Neural cell (in vitro differentiated cells): ENCODE results near the gene ALDOA.

Experiments
- CTCF ChIP-seq: fragments of 450-650 bp; IDR thresholded peaks from 2 replicates; pipeline ENCODE4 v1.5.1; 2014; ENCODE audit warnings: antibody characterized with exemption, mild to moderate bottlenecking, moderate library complexity; ENCODE audit not compliant: poor library complexity, severe bottlenecking
- EP300 ChIP-seq: fragments of 450-650 bp; conservative IDR thresholded peaks from 2 replicates; pipeline ENCODE4 v1.6.1; 2014; ENCODE audit warnings: antibody characterized with exemption, mild to moderate bottlenecking, moderate library complexity; ENCODE audit not compliant: poor library complexity, severe bottlenecking
- EZH2 ChIP-seq: fragments of 200-600, 300-800 bp; shearing (Covaris generic), sonication (generic); IDR thresholded peaks from 2 replicates; pipeline ENCODE4 v1.6.1; 2014; ENCODE audit warnings: antibody characterized with exemption, low read length, borderline replicate concordance, mild to moderate bottlenecking; ENCODE audit not compliant: insufficient read depth, poor library complexity, severe bottlenecking
- POLR2AphosphoS5 ChIP-seq: IDR thresholded peaks from 2 replicates; pipeline ENCODE4 v1.6.1; 2012
- RAD21 ChIP-seq: fragments of 450-650 bp; conservative IDR thresholded peaks from 2 replicates; pipeline ENCODE4 v1.6.1; 2014; ENCODE audit warnings: antibody characterized with exemption, mild to moderate bottlenecking, moderate library complexity
- REST ChIP-seq: IDR thresholded peaks from 2 replicates; pipeline ENCODE4 v1.6.1; 2012; ENCODE audit warnings: borderline replicate concordance
- SMC3 ChIP-seq: fragments of 450-650 bp; conservative IDR thresholded peaks from 2 replicates; pipeline ENCODE4 v1.6.1; 2014; ENCODE audit warnings: antibody characterized with exemption, mild to moderate bottlenecking, moderate library complexity; ENCODE audit not compliant: poor library complexity
- TAF1 ChIP-seq: IDR thresholded peaks from 2 replicates; pipeline ENCODE4 v1.6.1; 2012; ENCODE audit warnings: low read depth

- TF ChIP-seq EZH2, result no peak
- TF ChIP-seq POLR2AphosphoS5, result no peak
- TF ChIP-seq CTCF, result no peak
- TF ChIP-seq REST, result no peak
- no peak for TF ChIP-seq TAF1
- TF ChIP-seq RAD21, result no peak
- no peak for TF ChIP-seq SMC3
- TF ChIP-seq EP300, result no peak
These were observed 845 bp upstream of the ALDOA start for GRCh38 chr16:30064729-30065101.
